GM18907 (cell line): ENCODE results near the gene DDHD1.
A peak's percentile ranks its signal among the peaks of the same experiment; 100 is the strongest.
"Not testable (repeated sequence)": the region's sequence is repeated elsewhere in the genome, so short reads cannot be mapped to it uniquely, and the experiment has no call there.

Experiments
- ATAC-seq: cut with Tn5 transposase; IDR thresholded peaks from one replicate; pipeline ENCODE4 v1.9.1; 2021; ENCODE audit warnings: mild to moderate bottlenecking, moderate library complexity; ENCODE audit not compliant: unreplicated experiment

DDHD1 gene

GRCh38 chr14:53109105-53110041, 43.8 kb downstream of the DDHD1 start:
- ATAC-seq, result peak; percentile 89

GRCh38 chr14:53108292-53109104, 44.6 kb downstream of the DDHD1 start:
- no peak for ATAC-seq

GRCh38 chr14:53106768-53107167, 46.4 kb downstream of the DDHD1 start:
- no peak for ATAC-seq

- ATAC-seq, result no peak
Observed at GRCh38 chr14:53103636-53104340, 49.3 kb downstream of the DDHD1 start.

- no peak for ATAC-seq
Observed at GRCh38 chr14:53093206-53093605, 59.9 kb downstream of the DDHD1 start.

GRCh38 chr14:53090853-53091252, 62.3 kb downstream of the DDHD1 start:
- no peak for ATAC-seq

- ATAC-seq, result not testable (repeated sequence)
Observed at GRCh38 chr14:53084954-53085353, 68.2 kb downstream of the DDHD1 start.

GRCh38 chr14:53064475-53064874, 88.6 kb downstream of the DDHD1 start:
- no peak for ATAC-seq

- ATAC-seq, result no peak
Observed at GRCh38 chr14:53062856-53063255, 90.3 kb downstream of the DDHD1 start.

- ATAC-seq, result no peak
Observed at GRCh38 chr14:53060046-53060445, 93.1 kb downstream of the DDHD1 start.

- peak; percentile 54 for ATAC-seq
Observed at GRCh38 chr14:53055003-53055402, 98.1 kb downstream of the DDHD1 start.

GRCh38 chr14:53054457-53054856, 98.7 kb downstream of the DDHD1 start:
- ATAC-seq, result no peak

GRCh38 chr14:53048631-53049030, 104.5 kb downstream of the DDHD1 start:
- ATAC-seq, result no peak

GRCh38 chr14:53047307-53048069, 105.6 kb downstream of the DDHD1 start:
- no peak for ATAC-seq

- no peak for ATAC-seq
Observed at GRCh38 chr14:53044486-53044885, 108.6 kb downstream of the DDHD1 start.

GRCh38 chr14:53043027-53043581, 110.0 kb downstream of the DDHD1 start:
- ATAC-seq, result no peak

GRCh38 chr14:53042480-53042879, 110.6 kb downstream of the DDHD1 start:
- ATAC-seq, result no peak

- no peak for ATAC-seq
Observed at GRCh38 chr14:53041067-53041466, 112.1 kb downstream of the DDHD1 start.

- ATAC-seq, result no peak
Observed at GRCh38 chr14:53038629-53039028, 114.5 kb downstream of the DDHD1 start.

GRCh38 chr14:53037016-53037415, 116.1 kb downstream of the DDHD1 start:
- no peak for ATAC-seq
